ENCODE results near the gene SIRT7. TPM values are rescaled to one million over a fixed set of nuclear protein-coding genes. Genes with fewer than 3 reads are reported as not detected.

SIRT7 gene
- total RNA-seq, 1 donor from 2014 or later: 22.6 TPM

DNA sequence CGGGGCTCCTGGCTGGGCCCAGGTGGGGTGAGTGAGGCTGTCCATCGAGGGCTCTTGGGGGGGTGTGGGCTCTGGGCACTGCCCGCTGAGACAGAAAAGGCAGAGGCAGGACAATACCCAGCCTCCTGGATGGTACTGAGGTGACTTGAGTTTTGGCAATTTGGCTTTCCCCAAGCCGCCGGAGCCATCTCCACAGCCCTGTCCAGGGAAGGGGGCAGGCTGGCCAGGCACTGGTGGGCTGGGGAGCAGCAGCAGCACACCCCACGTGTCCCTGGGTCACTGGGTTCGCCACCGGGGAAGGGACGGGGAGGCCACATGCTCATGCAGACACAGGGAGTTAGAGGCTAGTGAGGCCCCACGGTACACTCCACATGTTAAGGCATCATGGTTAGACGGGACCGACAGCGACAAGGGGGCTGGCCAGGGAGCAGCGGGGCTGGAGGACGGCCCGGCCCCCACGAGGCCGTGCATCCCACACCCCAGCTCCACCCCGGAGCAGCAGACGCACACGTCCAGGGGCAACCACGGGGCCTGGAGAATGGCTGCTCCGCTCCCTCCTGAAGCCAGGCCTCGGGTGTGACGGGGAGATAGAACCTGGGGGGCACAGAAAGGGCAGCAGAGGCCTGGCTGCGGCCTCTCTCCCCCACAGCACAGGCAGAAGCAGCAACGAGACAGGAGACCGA is 49.8 kb downstream of the SIRT7 start:
- no peak for TF ChIP-seq CTCF (IDR thresholded peaks at IDR 0.05; ENCODE audit: unreplicated experiment)
- H3K4me1 Mint-ChIP-seq: peaks cover 47% of the 10 kb centered on the region
- no peaks in the 10 kb centered on the region for H3K27me3 Mint-ChIP-seq (ENCODE audit: low read depth)
- no peak for DNase-seq (ENCODE audit: low spot score in 2 of 2, unreplicated experiment in 2 of 2)
- H3K27ac Mint-ChIP-seq: peak overlapping the region; percentile 96
- no peaks in the 10 kb centered on the region for H3K9me3 Mint-ChIP-seq
- no peaks in the 10 kb centered on the region for H3K36me3 Mint-ChIP-seq
- peak overlapping the region; percentile 20 for H3K4me3 Mint-ChIP-seq

DNA sequence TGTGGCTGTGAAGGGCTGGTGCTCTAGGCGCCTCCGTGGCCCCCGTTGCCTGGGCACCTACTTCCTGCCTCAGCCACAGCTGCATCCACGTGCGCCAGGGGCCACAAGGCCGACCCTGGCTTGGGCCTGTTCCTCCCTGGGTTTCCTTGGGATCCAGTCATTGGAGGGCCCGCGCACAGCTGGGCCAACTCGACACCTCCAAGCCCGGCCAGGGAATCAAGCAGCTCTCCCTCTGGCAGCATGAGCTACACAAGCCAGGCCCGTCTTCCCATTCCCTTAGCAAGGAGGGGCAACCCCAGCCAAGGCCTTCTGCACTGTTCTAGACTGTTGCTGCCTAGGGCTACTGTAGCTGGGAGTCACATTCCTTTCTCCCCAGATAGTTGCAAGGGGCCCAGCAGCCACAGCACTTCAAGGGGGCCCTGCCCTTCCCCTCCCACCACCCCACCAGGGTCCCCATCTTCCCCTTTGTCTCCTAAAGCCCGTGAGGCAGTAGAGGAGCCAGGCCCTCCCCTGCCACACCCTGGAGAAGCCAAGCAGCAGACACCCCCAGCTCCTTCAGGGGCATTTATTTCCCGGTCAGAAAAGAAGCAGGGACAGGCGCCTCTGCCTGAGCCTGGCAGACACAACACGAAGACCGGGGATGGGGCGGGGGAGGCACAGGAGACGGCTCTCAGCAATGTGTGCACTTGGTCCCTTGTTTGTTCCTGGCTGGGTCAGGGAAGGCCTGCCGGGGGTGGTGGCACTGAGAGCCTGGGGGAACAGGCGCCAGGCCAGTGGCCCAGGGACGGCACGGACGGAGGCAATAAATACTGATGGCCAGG is 50.6 kb downstream of the SIRT7 start:
- Mint-ChIP-seq H3K27me3 (ENCODE audit: low read depth) (no peaks in the 10 kb centered on the region), H3K36me3 (no peaks in the 10 kb centered on the region), H3K4me3 (peak overlapping the region; percentile 40), H3K4me1 (peaks cover 48% of the 10 kb centered on the region), H3K9me3 (no peaks in the 10 kb centered on the region), H3K27ac (peak overlapping the region; percentile 96)
- DNase-seq (ENCODE audit: low spot score in 2 of 2, unreplicated experiment in 2 of 2): no peak
- TF ChIP-seq CTCF (IDR thresholded peaks at IDR 0.05; ENCODE audit: unreplicated experiment): no peak

DNA sequence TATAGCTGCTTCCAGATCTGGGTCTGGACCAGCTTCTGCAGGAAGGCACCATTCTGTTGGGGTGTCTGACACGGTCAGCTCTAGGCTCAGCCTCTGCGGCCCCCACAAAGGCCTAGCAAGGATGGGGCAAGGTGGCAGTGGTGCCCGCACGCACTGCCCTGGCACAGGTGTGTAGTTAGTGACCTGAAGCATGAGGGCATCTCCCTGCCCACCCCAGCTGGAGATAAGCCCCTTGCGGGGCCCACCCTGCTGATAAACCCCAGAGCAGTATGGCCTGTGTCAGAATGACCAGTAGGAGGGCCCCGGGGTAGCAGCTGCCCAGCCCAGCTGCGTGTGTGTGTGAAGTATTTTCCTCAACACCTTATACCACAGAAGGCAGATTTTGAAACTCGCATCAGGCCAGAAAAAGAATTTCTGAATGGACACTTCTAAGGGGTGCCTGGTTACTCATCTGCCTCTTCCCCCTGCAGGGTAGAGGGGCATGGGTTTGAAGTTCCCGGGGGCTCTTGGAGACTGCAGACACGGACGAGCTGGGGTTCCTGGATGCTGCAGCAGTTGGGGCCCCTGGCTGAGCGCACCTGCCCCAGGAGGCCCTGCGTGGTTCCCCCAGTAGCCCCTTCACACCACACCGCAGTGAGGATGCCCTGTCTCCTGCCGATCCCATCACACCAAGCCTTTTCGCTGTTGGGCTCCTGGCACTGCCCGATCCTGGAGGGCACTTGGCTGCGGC is 51.4 kb downstream of the SIRT7 start:
- Mint-ChIP-seq H3K27me3 (ENCODE audit: low read depth) (no peaks in the 10 kb centered on the region), H3K27ac (peak overlapping the region; percentile 96), H3K9me3 (no peaks in the 10 kb centered on the region), H3K4me3 (no peak overlapping the region), H3K4me1 (peaks cover 48% of the 10 kb centered on the region), H3K36me3 (no peaks in the 10 kb centered on the region)
- no peak for TF ChIP-seq CTCF (IDR thresholded peaks at IDR 0.05; ENCODE audit: unreplicated experiment)
- no peak for DNase-seq (ENCODE audit: low spot score in 2 of 2, unreplicated experiment in 2 of 2)

GRCh38 chr17:81865733-81866439 is 52.1 kb downstream of the SIRT7 start:
- no peak for TF ChIP-seq CTCF (IDR thresholded peaks at IDR 0.05; ENCODE audit: unreplicated experiment)
- no peak for DNase-seq (ENCODE audit: low spot score in 2 of 2, unreplicated experiment in 2 of 2)
- H3K9me3 Mint-ChIP-seq: no peaks in the 10 kb centered on the region
- peak overlapping the region; percentile 96 for H3K27ac Mint-ChIP-seq
- H3K4me3 Mint-ChIP-seq: no peak overlapping the region
- peaks cover 51% of the 10 kb centered on the region for H3K4me1 Mint-ChIP-seq
- H3K36me3 Mint-ChIP-seq: no peaks in the 10 kb centered on the region
- H3K27me3 Mint-ChIP-seq (ENCODE audit: low read depth): no peaks in the 10 kb centered on the region

DNA sequence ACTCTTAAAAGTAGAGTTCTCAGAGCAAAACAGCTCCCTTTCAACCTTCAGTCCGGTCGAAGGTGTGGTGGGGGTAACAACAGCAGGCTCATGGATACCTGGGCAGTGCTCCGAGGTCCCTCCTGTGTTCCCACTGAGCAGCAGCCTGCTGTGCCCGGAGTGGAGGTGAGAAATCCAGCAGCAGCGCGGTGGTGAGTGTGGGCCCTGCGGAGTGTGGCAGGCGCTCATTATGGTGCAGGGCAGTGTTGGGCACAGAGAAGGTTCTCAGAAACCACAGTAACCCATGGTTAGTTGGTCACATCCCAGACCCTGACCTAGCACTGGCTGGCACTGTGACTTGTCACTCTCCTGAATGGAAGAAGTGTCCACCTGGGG is 52.6 kb downstream of the SIRT7 start:
- Mint-ChIP-seq H3K4me1 (peaks cover 50% of the 10 kb centered on the region), H3K36me3 (no peaks in the 10 kb centered on the region), H3K27ac (peak overlapping the region; percentile 43), H3K4me3 (no peak overlapping the region), H3K27me3 (ENCODE audit: low read depth) (peaks cover 2% of the 10 kb centered on the region), H3K9me3 (no peaks in the 10 kb centered on the region)
- DNase-seq (ENCODE audit: low spot score in 2 of 2, unreplicated experiment in 2 of 2): no peak
- TF ChIP-seq CTCF (IDR thresholded peaks at IDR 0.05; ENCODE audit: unreplicated experiment): no peak

Data from mesothelial cell of epicardium (in vitro differentiated cells).